Stimulated activated CD4-positive, alpha-beta T cell treated with anti-CD3 and anti-CD28 coated beads, Interleukin-15, amount 100 ng/mL, for 24 hours (primary cell): ENCODE measurements around the gene DKK1.

Source experiments
- DNase-seq: peaks from one replicate; pipeline ENCODE4 v3.0.0-alpha.2; 2020

The DKK1 gene

GRCh38 chr10:52313933-52314821 is at the start of gene DKK1:
Gene DKK1, plus strand, starts transcription at chr10:52314281. Its CDS starts 154 bp downstream, at chr10:52314435.
- DNase-seq = peak; percentile 34

- no peak for DNase-seq
These were observed 48.8 kb upstream of the DKK1 start for GRCh38 chr10:52265131-52265926.

- no peak for DNase-seq
These were observed 47.2 kb upstream of the DKK1 start for GRCh38 chr10:52266858-52267257.

- no peak for DNase-seq
These were observed 45.3 kb upstream of the DKK1 start for GRCh38 chr10:52268790-52269189.

- no peak for DNase-seq
These were observed 44.8 kb upstream of the DKK1 start for GRCh38 chr10:52269233-52269632.

GRCh38 chr10:52276163-52276562 is 37.9 kb upstream of the DKK1 start:
- DNase-seq = no peak

- DNase-seq = no peak
These were observed 37.1 kb upstream of the DKK1 start for GRCh38 chr10:52276986-52277385.

- DNase-seq = no peak
These were observed 34.5 kb upstream of the DKK1 start for GRCh38 chr10:52279546-52279945.

- DNase-seq = no peak
These were observed 34.0 kb upstream of the DKK1 start for GRCh38 chr10:52280051-52280450.

- no peak for DNase-seq
These were observed 30.9 kb upstream of the DKK1 start for GRCh38 chr10:52283174-52283573.

- DNase-seq = no peak
These were observed 29.6 kb upstream of the DKK1 start for GRCh38 chr10:52284416-52285013.

- no peak for DNase-seq
These were observed 26.2 kb upstream of the DKK1 start for GRCh38 chr10:52287866-52288265.

- no peak for DNase-seq
These were observed 16.3 kb upstream of the DKK1 start for GRCh38 chr10:52297747-52298146.

- DNase-seq = no peak
These were observed 13.3 kb upstream of the DKK1 start for GRCh38 chr10:52300599-52301277.

- DNase-seq = peak; percentile 24
These were observed 5.6 kb upstream of the DKK1 start for GRCh38 chr10:52308251-52309031.

- DNase-seq = no peak
These were observed 1.2 kb upstream of the DKK1 start for GRCh38 chr10:52312942-52313255.

GRCh38 chr10:52313256-52313932 is 687 bp upstream of the DKK1 start:
- no peak for DNase-seq

GRCh38 chr10:52314822-52315552 is 906 bp downstream of the DKK1 start:
- DNase-seq = no peak

- DNase-seq = no peak
These were observed 1.9 kb downstream of the DKK1 start for GRCh38 chr10:52316001-52316400.

GRCh38 chr10:52316500-52316899 is 2.4 kb downstream of the DKK1 start:
- no peak for DNase-seq

GRCh38 chr10:52318136-52318701 is 4.1 kb downstream of the DKK1 start:
- no peak for DNase-seq
